ENCODE results near the gene FAM13A. TPM values are rescaled to one million over a fixed set of nuclear protein-coding genes. Genes with fewer than 3 reads are reported as not detected.

Gene FAM13A
- total and polyA plus RNA-seq, 12 donors: 10.1 to 61.6 (median 29.1) TPM

- no peak overlapping the region for H3K4me3 ChIP-seq
- H3K9me3 ChIP-seq (replicated peaks in 1 of 3): no peaks in the 10 kb centered on the region
- no peaks in the 10 kb centered on the region for H3K36me3 ChIP-seq (replicated peaks in 1 of 2)
- no peaks in the 10 kb centered on the region for H3K27me3 ChIP-seq
- no peaks in the 10 kb centered on the region for H3K4me1 ChIP-seq (replicated peaks in 1 of 2)
- H3K27ac ChIP-seq: no peak overlapping the region
- DNase-seq: no peak
- intact Hi-C loops (cut with DNase I): no loop called here
- WGBS, 4 donors: 64 to 78% (median 74%) methylated on average over 3 of the region's 3 CpGs
- TF ChIP-seq CTCF (IDR thresholded peaks at IDR 0.05) (no peak), POLR2A (IDR thresholded peaks at IDR 0.05) (no peak)
Measured at GRCh38 chr4:89100853-89101252, 43.9 kb upstream of the FAM13A start.

GRCh38 chr4:89099471-89099870 lies 42.5 kb upstream of the FAM13A start:
- TF ChIP-seq POLR2A (IDR thresholded peaks at IDR 0.05) (no peak), CTCF (IDR thresholded peaks at IDR 0.05) (no peak)
- no peak overlapping the region for H3K4me3 ChIP-seq
- no peaks in the 10 kb centered on the region for H3K4me1 ChIP-seq (replicated peaks in 1 of 2)
- H3K27me3 ChIP-seq: no peaks in the 10 kb centered on the region
- 91 to 97% (median 95%) methylated on average over 1 of the region's 1 CpG for WGBS, 4 donors
- intact Hi-C loops (cut with DNase I): no loop called here
- no peaks in the 10 kb centered on the region for H3K9me3 ChIP-seq (replicated peaks in 1 of 3)
- H3K36me3 ChIP-seq (replicated peaks in 1 of 2): no peaks in the 10 kb centered on the region
- DNase-seq: no peak
- no peak overlapping the region for H3K27ac ChIP-seq

GRCh38 chr4:89099034-89099433 lies 42.0 kb upstream of the FAM13A start:
- Histone ChIP-seq H3K27me3 (no peaks in the 10 kb centered on the region), H3K27ac (no peak overlapping the region), H3K4me3 (no peak overlapping the region), H3K36me3 (replicated peaks in 1 of 2) (no peaks in the 10 kb centered on the region), H3K9me3 (replicated peaks in 1 of 3) (no peaks in the 10 kb centered on the region), H3K4me1 (replicated peaks in 1 of 2) (no peaks in the 10 kb centered on the region)
- no peak for TF ChIP-seq POLR2A (IDR thresholded peaks at IDR 0.05)
- no peak for TF ChIP-seq CTCF (IDR thresholded peaks at IDR 0.05)
- WGBS, 4 donors: 73 to 84% (median 76%) methylated on average over 2 of the region's 2 CpGs
- DNase-seq: no peak
- intact Hi-C loops (cut with DNase I): no loop called here

GRCh38 chr4:89078300-89078699 lies 21.3 kb upstream of the FAM13A start:
- 92 to 94% (median 93%) methylated on average over 1 of the region's 1 CpG for WGBS, 4 donors
- intact Hi-C loops (cut with DNase I): no loop called here
- Histone ChIP-seq H3K9me3 (replicated peaks in 1 of 3) (no peaks in the 10 kb centered on the region), H3K27me3 (no peaks in the 10 kb centered on the region), H3K4me1 (replicated peaks in 1 of 2) (no peaks in the 10 kb centered on the region), H3K4me3 (no peak overlapping the region), H3K27ac (no peak overlapping the region), H3K36me3 (replicated peaks in 1 of 2) (no peaks in the 10 kb centered on the region)
- TF ChIP-seq POLR2A (IDR thresholded peaks at IDR 0.05): no peak
- TF ChIP-seq CTCF (IDR thresholded peaks at IDR 0.05): no peak
- no peak for DNase-seq
